ENCODE results near the gene XNDC1N.
A peak's percentile ranks its signal among the peaks of the same experiment; 100 is the strongest.

The XNDC1N gene

DNA sequence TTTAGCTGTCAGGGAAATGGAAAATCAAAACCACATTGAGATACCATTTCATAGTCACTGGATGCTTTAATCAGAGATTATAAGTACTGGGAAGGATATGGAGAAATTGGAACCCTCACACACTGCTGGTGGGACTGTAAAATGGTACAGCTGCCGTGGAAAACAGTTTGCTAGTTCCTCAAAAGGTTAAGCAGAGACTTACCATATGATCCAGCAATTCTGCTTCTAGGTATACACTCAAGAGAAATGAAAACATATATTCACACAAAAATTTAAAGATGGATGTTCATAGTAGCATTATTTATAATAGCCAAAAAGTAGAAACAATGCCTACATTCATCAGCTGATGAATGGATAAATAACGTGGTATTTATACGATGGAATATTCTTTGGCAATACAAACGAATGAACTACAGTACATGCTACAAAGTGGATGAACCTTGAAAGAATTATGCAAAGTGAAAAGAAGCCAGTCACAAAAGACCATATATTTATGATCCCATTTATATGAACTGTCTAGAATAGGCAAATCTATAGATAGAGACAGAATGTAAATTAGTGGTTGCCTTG lies 23.4 kb upstream of the XNDC1N start:
- no peaks in the 10 kb centered on the region for H3K36me3 ChIP-seq (ENCODE audit: control insufficient read depth in 5 of 5, insufficient read depth in 5 of 5, low read length in 5 of 5)
- peaks cover 0 to 24% (median 14%) of the 10 kb centered on the region in 5 donors for H3K4me1 ChIP-seq (ENCODE audit: control insufficient read depth in 5 of 5, insufficient read depth in 5 of 5, low read length in 5 of 5)
- H3K4me3 ChIP-seq (ENCODE audit: low read depth in 1 of 5, low read length in 5 of 5), result no peak overlapping the region
- H3K9ac ChIP-seq (ENCODE audit: low read length in 5 of 5), result no peak overlapping the region
- no peak overlapping the region for H3K27ac ChIP-seq (ENCODE audit: low read depth, low read length)
- H3K27me3 ChIP-seq (ENCODE audit: control insufficient read depth in 5 of 5, insufficient read depth in 4 of 5, low read length in 5 of 5), result no peaks in the 10 kb centered on the region
- H3K9me3 ChIP-seq (ENCODE audit: control insufficient read depth in 5 of 5, low read length in 5 of 5), result no peaks in the 10 kb centered on the region

DNA sequence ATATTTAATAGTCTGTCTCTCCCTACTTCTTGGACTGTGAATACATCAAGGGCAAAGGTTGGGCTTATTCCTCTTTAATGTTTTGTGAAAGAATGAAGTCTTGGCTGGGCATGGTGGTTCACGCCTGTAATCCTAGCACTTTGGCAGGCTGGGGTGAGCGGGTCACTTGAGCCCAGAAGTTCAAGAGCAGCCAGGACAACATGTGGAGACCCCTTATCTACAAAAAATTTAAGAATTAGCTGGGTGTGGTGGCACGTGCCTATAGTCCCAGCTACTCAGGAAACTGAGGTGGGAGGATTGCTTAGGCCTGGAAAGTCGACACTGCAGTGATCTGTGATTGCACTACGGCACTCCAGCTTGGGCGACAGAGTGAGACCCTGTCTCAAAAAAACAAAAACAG lies 20.6 kb upstream of the XNDC1N start:
- Histone ChIP-seq H3K4me3 (ENCODE audit: low read depth in 1 of 5, low read length in 5 of 5) (no peak overlapping the region), H3K9me3 (ENCODE audit: control insufficient read depth in 5 of 5, low read length in 5 of 5) (no peaks in the 10 kb centered on the region), H3K9ac (ENCODE audit: low read length in 5 of 5) (peak overlapping the region in 1 of 5 donors; percentile 47), H3K27me3 (ENCODE audit: control insufficient read depth in 5 of 5, insufficient read depth in 4 of 5, low read length in 5 of 5) (no peaks in the 10 kb centered on the region), H3K27ac (ENCODE audit: low read depth, low read length) (no peak overlapping the region), H3K4me1 (ENCODE audit: control insufficient read depth in 5 of 5, insufficient read depth in 5 of 5, low read length in 5 of 5) (peaks cover 0 to 24% (median 14%) of the 10 kb centered on the region in 5 donors), H3K36me3 (ENCODE audit: control insufficient read depth in 5 of 5, insufficient read depth in 5 of 5, low read length in 5 of 5) (no peaks in the 10 kb centered on the region)

DNA sequence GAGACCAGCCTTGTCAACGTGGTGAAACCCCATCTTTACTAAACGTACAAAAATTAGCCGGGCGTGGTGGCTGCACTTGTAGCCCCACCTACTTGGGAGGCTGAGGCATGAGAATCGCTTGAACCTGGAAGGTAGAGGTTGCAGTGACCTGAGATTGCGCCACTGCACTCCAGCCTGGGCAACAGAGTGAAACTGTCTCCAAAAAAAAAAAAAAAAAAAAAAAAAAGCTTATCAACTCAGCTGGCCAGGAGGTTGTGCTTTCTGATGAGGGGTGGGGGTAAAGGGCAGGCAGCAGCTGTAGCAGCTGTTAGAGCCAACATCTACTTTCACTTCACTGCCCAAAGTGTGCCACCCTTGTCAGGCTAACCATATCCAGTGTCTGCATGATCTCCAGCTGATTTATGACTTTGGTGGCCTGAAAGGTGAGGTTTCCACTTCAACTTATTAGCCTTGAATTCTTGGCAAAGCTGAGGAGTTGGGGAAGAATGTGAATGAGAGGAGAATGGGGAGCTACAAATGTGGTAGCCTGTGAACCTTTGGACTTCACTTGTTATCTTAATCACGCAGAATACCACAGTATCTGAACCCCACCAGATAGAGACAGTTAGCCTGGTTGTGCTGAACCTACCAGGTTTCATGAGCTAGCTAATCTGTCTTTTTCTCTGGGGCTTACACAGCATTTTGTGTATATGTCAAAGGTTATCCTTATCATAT lies 20.1 kb upstream of the XNDC1N start:
- Histone ChIP-seq H3K9me3 (ENCODE audit: control insufficient read depth in 5 of 5, low read length in 5 of 5) (no peaks in the 10 kb centered on the region), H3K27me3 (ENCODE audit: control insufficient read depth in 5 of 5, insufficient read depth in 4 of 5, low read length in 5 of 5) (no peaks in the 10 kb centered on the region), H3K27ac (ENCODE audit: low read depth, low read length) (no peak overlapping the region), H3K4me3 (ENCODE audit: low read depth in 1 of 5, low read length in 5 of 5) (no peak overlapping the region), H3K4me1 (ENCODE audit: control insufficient read depth in 5 of 5, insufficient read depth in 5 of 5, low read length in 5 of 5) (peaks cover 0 to 24% (median 14%) of the 10 kb centered on the region in 5 donors), H3K36me3 (ENCODE audit: control insufficient read depth in 5 of 5, insufficient read depth in 5 of 5, low read length in 5 of 5) (no peaks in the 10 kb centered on the region), H3K9ac (ENCODE audit: low read length in 5 of 5) (peak overlapping the region in 1 of 5 donors; percentile 47)

DNA sequence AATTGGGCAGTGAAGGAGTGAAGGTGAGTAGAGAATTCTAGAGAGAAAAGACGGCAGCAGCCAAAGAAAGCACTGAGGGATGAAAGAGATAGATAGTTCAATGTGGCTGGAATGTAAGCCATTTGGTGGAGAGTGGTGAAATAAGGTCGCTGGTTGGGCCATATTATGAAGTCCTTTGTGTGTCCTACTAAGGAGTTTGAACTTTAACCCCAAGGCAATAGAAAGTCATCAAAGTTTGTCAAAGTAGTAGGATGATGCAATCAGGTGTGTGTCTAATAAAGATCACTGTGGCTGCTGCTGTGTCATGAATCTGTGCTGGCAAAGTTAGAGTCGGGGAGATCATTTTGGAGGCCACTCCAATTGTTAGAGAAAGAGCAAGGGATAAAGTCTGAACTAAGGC lies 19.1 kb upstream of the XNDC1N start:
- Histone ChIP-seq H3K4me3 (ENCODE audit: low read depth in 1 of 5, low read length in 5 of 5) (no peak overlapping the region), H3K27me3 (ENCODE audit: control insufficient read depth in 5 of 5, insufficient read depth in 4 of 5, low read length in 5 of 5) (no peaks in the 10 kb centered on the region), H3K36me3 (ENCODE audit: control insufficient read depth in 5 of 5, insufficient read depth in 5 of 5, low read length in 5 of 5) (no peaks in the 10 kb centered on the region), H3K4me1 (ENCODE audit: control insufficient read depth in 5 of 5, insufficient read depth in 5 of 5, low read length in 5 of 5) (peaks cover 0 to 24% (median 14%) of the 10 kb centered on the region in 5 donors), H3K9me3 (ENCODE audit: control insufficient read depth in 5 of 5, low read length in 5 of 5) (no peaks in the 10 kb centered on the region), H3K9ac (ENCODE audit: low read length in 5 of 5) (no peak overlapping the region), H3K27ac (ENCODE audit: low read depth, low read length) (no peak overlapping the region)

DNA sequence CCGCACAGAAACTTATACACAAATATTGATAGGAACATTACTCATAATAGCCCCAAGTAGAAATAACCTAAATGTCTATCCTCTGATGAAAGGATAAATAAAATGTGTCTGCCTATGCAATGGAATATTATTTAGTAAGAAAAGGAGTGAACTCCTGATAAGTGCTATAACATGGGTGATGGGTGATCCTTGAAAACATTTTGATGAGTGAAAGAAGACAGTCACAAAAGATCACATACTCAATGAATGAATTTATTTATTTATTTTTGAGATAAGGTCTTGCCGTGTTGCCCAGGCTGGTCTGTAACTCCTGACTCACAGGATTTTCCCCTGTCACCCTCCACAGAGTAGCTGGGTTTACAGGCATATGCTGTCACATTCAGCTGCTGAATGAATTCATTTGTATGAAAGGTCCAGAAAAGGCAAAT lies 17.8 kb upstream of the XNDC1N start:
- Histone ChIP-seq H3K27me3 (ENCODE audit: control insufficient read depth in 5 of 5, insufficient read depth in 4 of 5, low read length in 5 of 5) (no peaks in the 10 kb centered on the region), H3K4me3 (ENCODE audit: low read depth in 1 of 5, low read length in 5 of 5) (no peak overlapping the region), H3K9ac (ENCODE audit: low read length in 5 of 5) (no peak overlapping the region), H3K36me3 (ENCODE audit: control insufficient read depth in 5 of 5, insufficient read depth in 5 of 5, low read length in 5 of 5) (no peaks in the 10 kb centered on the region), H3K4me1 (ENCODE audit: control insufficient read depth in 5 of 5, insufficient read depth in 5 of 5, low read length in 5 of 5) (peaks cover 0 to 24% (median 14%) of the 10 kb centered on the region in 5 donors), H3K27ac (ENCODE audit: low read depth, low read length) (no peak overlapping the region), H3K9me3 (ENCODE audit: control insufficient read depth in 5 of 5, low read length in 5 of 5) (no peaks in the 10 kb centered on the region)

DNA sequence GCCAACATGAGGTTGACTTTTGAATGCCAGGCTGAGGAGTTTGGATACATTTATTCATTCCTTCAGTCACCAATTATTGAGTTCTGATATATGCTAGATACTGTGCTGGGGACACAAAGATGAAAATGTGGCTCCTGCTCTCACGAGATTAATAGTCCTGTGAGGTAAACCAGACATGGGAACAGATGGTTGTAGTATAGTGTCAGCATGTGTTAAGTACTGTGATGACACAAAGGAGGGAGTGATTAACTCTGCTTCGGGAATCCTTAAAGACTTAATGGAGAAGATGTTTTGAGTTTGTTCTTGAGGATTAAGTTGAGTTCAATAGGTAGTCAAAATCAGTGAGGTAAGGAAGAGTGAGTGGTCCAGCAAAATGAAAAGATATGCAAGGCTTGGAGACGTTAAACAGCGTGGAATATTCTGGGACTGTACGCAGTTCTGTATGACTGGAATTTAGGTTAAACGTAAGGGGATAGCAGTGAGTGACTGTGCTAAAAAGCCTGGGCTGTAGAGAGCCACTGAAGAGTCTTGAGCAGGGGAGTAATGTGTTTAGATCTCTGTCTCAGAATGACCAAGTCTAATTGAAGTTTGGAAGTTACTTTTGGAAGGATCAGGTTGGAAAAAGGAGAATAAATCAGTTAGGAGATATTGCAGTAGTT lies 12.3 kb upstream of the XNDC1N start:
- Histone ChIP-seq H3K9ac (ENCODE audit: low read length in 5 of 5) (no peak overlapping the region), H3K9me3 (ENCODE audit: control insufficient read depth in 5 of 5, low read length in 5 of 5) (no peaks in the 10 kb centered on the region), H3K27me3 (ENCODE audit: control insufficient read depth in 5 of 5, insufficient read depth in 4 of 5, low read length in 5 of 5) (no peaks in the 10 kb centered on the region), H3K4me3 (ENCODE audit: low read depth in 1 of 5, low read length in 5 of 5) (no peak overlapping the region), H3K36me3 (ENCODE audit: control insufficient read depth in 5 of 5, insufficient read depth in 5 of 5, low read length in 5 of 5) (peaks cover 0 to 4% (median 0%) of the 10 kb centered on the region in 5 donors), H3K27ac (ENCODE audit: low read depth, low read length) (no peak overlapping the region), H3K4me1 (ENCODE audit: control insufficient read depth in 5 of 5, insufficient read depth in 5 of 5, low read length in 5 of 5) (peaks cover 4 to 16% (median 8%) of the 10 kb centered on the region in 5 donors)

DNA sequence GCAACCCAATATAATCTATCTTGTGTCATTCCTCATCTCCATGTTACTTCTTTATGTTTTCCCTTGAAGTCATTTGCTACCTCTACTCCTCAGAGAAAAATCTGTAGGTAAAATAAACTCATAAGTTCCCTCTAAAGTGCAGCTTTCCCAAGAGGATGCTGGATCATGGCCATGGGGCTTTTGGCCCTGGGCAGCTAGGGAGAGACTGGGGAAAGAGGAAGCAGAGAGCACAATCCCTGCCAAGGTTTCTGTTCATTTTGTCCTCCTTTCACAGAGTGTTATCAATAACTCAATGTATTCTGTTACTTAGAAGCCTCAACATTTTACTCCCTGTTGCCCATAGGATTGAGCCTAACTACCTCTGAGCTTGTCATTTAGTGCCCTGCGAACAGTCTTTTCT lies 9.4 kb upstream of the XNDC1N start:
- H3K36me3 ChIP-seq (ENCODE audit: control insufficient read depth in 5 of 5, insufficient read depth in 5 of 5, low read length in 5 of 5), result peaks cover 0 to 4% (median 0%) of the 10 kb centered on the region in 5 donors
- peaks cover 4 to 17% (median 15%) of the 10 kb centered on the region in 5 donors for H3K4me1 ChIP-seq (ENCODE audit: control insufficient read depth in 5 of 5, insufficient read depth in 5 of 5, low read length in 5 of 5)
- peak overlapping the region in 1 of 5 donors; percentile 5 for H3K9ac ChIP-seq (ENCODE audit: low read length in 5 of 5)
- no peaks in the 10 kb centered on the region for H3K9me3 ChIP-seq (ENCODE audit: control insufficient read depth in 5 of 5, low read length in 5 of 5)
- H3K4me3 ChIP-seq (ENCODE audit: low read depth in 1 of 5, low read length in 5 of 5), result no peak overlapping the region
- no peak overlapping the region for H3K27ac ChIP-seq (ENCODE audit: low read depth, low read length)
- H3K27me3 ChIP-seq (ENCODE audit: control insufficient read depth in 5 of 5, insufficient read depth in 4 of 5, low read length in 5 of 5), result no peaks in the 10 kb centered on the region

DNA sequence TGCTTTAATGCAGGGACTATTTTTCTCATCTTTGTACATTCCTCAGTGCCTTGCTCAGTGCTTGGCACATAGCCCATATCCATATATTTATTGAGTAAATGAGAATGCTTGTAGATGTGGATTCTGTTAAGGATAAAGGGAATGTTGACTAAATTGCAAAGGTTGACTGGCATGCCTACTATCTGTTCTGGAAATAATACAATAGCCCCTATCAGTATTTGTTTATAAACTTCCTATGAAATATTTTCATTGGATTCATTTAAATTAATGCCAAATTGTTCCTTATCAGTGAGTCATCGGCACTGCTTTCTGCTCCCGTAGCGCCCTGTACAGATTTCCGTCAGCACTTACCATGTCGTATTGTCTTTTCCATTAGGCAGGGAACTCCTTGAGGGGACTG lies 8.4 kb upstream of the XNDC1N start:
- H3K27me3 ChIP-seq (ENCODE audit: control insufficient read depth in 5 of 5, insufficient read depth in 4 of 5, low read length in 5 of 5), result no peaks in the 10 kb centered on the region
- peaks cover 4 to 17% (median 15%) of the 10 kb centered on the region in 5 donors for H3K4me1 ChIP-seq (ENCODE audit: control insufficient read depth in 5 of 5, insufficient read depth in 5 of 5, low read length in 5 of 5)
- no peak overlapping the region for H3K9ac ChIP-seq (ENCODE audit: low read length in 5 of 5)
- no peaks in the 10 kb centered on the region for H3K9me3 ChIP-seq (ENCODE audit: control insufficient read depth in 5 of 5, low read length in 5 of 5)
- H3K4me3 ChIP-seq (ENCODE audit: low read depth in 1 of 5, low read length in 5 of 5), result no peak overlapping the region
- H3K27ac ChIP-seq (ENCODE audit: low read depth, low read length), result no peak overlapping the region
- peaks cover 0 to 4% (median 0%) of the 10 kb centered on the region in 5 donors for H3K36me3 ChIP-seq (ENCODE audit: control insufficient read depth in 5 of 5, insufficient read depth in 5 of 5, low read length in 5 of 5)

DNA sequence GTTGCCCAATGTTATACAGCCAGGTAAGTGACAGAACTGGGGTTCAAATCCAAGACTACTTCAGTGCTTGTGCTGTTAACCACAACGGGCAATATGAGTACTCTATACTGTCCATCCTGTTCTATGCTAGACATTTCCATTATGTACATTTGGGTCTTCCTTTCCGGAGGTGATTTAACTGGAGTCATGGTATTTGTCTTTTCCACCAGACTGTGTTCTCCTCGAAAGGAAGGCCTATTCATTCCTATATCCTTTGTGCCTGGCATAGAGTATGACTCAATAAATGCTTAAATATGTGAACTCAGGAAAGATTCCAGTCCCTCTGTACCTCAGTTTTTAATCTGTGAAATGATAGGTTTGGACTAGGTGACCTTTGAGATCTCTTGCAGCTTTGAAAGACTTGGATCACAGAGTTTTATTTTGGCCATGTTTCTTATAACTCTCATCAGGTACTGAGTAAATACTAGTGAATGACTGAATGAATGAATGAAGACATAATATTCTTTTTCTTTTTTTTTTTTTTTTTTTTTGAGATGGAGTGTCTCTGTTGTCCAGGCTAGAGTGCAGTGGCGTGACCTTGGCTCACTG lies 7.0 kb upstream of the XNDC1N start:
- Histone ChIP-seq H3K36me3 (ENCODE audit: control insufficient read depth in 5 of 5, insufficient read depth in 5 of 5, low read length in 5 of 5) (peaks cover 0 to 4% (median 0%) of the 10 kb centered on the region in 5 donors), H3K4me1 (ENCODE audit: control insufficient read depth in 5 of 5, insufficient read depth in 5 of 5, low read length in 5 of 5) (peaks cover 4 to 25% (median 19%) of the 10 kb centered on the region in 5 donors), H3K9ac (ENCODE audit: low read length in 5 of 5) (no peak overlapping the region), H3K4me3 (ENCODE audit: low read depth in 1 of 5, low read length in 5 of 5) (no peak overlapping the region), H3K27me3 (ENCODE audit: control insufficient read depth in 5 of 5, insufficient read depth in 4 of 5, low read length in 5 of 5) (no peaks in the 10 kb centered on the region), H3K27ac (ENCODE audit: low read depth, low read length) (no peak overlapping the region), H3K9me3 (ENCODE audit: control insufficient read depth in 5 of 5, low read length in 5 of 5) (no peaks in the 10 kb centered on the region)

DNA sequence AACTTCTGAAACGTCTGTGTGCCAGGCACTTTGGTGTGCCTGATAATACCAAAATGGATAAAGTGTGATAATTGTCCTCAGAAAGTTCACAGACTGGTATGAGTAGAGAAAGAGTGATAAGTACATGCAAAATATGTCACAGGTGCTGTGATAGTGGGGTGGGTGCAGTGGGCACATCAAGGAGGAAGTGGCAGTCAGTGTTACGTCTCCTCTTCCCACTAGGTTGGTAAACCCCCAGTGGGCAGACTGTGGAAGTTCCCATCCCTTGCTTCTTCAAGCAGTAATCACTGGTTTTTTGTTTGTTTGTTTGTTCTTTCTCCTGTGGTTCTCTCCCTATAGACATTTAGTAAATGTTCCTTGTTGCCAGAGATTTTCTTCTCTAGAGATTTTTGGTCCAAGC lies 5.8 kb upstream of the XNDC1N start:
- Histone ChIP-seq H3K9me3 (ENCODE audit: control insufficient read depth in 5 of 5, low read length in 5 of 5) (no peaks in the 10 kb centered on the region), H3K4me1 (ENCODE audit: control insufficient read depth in 5 of 5, insufficient read depth in 5 of 5, low read length in 5 of 5) (peaks cover 6 to 37% (median 31%) of the 10 kb centered on the region in 5 donors), H3K27me3 (ENCODE audit: control insufficient read depth in 5 of 5, insufficient read depth in 4 of 5, low read length in 5 of 5) (no peaks in the 10 kb centered on the region), H3K9ac (ENCODE audit: low read length in 5 of 5) (no peak overlapping the region), H3K36me3 (ENCODE audit: control insufficient read depth in 5 of 5, insufficient read depth in 5 of 5, low read length in 5 of 5) (peaks cover 0 to 4% (median 0%) of the 10 kb centered on the region in 5 donors), H3K4me3 (ENCODE audit: low read depth in 1 of 5, low read length in 5 of 5) (no peak overlapping the region), H3K27ac (ENCODE audit: low read depth, low read length) (no peak overlapping the region)
